Activated CD8-positive, alpha-beta memory T cell treated with anti-CD3 and anti-CD28 coated beads, Interleukin-2, amount 50 U/mL, for 1 hour (primary cell): ENCODE results near the gene MAPK6.

Experiments used
- DNase-seq: peaks from one replicate; pipeline ENCODE4 v3.0.0-alpha.2; 2020; ENCODE audit errors: extremely low read depth

Gene MAPK6

DNA sequence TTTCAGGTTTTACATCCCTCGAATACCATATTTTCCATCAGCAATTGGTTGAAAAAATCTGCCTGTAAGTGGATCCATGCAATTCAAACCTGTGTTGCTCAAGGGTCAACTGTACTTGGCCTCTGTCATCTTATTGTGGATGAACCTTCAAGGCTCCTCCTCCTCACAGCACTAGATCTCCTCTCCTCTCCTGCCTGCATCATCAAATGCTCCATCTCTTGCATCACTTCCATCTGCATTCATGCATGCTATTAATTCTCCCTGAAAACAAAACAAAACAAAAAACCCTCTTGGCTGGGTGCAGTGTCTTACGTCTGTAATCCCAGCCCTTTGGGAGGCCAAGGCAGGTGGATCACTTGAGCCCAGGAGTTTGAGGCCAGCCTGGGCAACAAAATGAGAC, 83.4 kb downstream of the MAPK6 start:
- no peak for DNase-seq

DNA sequence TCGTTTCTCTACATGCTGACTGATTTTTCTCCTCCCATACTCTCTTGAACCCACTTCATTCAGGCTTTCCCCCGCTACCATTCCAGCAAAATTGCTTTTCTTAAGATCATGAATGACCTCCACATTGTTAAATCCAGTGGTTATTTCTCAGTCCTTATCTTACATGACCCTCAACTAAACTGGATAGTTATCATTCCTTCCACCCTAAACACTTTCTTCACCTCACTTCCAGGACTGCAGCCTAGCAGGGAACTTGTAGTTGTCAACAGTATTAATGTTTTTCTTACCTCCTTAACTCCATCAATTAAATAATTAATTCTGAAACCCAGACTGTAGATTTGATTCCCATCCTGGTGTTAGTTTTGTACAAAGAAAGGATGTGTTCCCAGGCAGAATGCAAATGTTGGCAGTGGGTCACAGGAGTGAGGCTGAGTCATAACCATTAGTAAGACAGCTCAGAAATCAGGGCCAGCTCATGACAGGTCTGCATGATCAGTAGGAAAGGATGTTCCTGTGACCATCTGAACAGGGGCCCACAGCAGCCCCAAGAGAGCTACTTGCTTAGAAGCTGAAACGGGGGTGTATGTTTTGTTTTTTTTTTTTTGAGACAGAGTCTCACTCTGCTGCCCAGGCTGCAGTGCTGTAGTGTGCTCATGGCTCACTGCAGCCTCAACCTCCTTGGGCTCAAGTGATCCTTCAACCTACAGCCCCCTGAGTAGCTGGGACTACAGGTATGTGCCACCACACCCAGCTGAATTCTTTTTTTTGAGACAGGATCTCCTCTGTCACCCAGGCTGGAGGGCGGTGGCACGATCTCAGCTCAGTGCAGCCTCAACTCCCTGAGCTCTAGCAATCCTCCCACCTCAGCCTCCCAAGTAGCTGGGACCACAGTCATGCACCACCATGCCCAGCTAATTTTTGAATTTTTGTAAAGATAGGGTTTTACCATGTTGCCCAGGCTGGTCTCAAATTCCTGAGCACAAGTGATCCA, 84.5 kb downstream of the MAPK6 start:
- DNase-seq = no peak

DNA sequence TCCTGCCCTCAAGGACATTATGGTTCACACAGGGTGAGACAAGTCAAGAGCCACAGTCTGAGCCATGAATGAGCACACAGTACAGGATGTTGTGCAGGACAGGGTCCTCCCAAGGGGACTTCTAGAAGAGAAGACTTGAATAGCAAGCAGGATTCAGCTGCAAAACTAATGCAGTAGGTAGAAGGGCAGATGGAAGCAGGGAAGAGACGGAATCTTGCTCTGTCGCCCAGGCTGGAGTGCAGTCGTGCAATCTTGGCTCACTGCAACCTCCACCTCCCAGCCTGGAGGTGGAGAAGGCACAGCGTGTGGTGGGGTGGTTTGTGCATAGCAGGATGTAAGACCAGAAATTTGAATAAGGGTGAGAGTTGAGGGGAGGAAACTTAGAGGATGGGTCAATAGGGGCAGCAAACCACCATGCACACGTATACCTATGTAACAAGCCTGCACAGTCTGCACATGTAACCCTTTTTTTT, 85.5 kb downstream of the MAPK6 start:
- DNase-seq = no peak

DNA sequence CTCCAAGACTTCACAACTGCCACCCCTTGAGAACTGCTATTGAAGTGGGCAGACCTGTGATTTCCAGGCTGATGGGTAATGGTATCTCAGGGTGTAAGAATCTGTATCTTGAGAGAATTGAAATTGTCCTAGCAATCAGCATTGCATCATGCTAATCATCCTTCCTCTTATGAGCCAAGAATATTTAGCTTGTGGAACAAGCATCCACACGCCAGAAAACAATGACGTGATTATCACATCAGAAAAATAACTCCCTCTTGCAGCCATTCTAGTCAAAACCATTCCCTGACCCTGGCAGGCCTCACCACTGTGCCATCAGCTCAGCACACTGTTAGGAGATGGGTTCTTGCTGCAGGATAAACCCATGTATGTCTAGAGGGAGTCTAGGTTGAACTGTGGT, 86.8 kb downstream of the MAPK6 start:
- DNase-seq = no peak

DNA sequence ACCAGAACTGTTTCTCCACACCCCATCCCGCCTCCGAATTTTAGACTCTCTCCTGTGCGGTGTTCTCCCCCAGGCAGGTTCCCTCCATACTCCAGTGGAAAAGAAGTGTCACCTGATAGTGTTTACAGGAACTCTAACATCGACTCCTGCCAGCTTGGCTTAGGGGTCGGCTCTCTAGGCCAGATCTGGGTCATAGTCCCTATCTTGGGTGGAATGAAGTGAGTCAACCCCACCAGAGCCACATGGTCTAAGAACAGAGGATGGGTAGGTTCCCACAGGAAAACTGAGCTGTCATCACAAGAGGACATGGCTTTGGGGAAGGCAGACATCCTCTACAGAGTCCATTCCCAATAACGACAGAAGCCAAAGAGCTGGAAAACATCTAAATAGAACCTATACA, 87.6 kb downstream of the MAPK6 start:
- no peak for DNase-seq

DNA sequence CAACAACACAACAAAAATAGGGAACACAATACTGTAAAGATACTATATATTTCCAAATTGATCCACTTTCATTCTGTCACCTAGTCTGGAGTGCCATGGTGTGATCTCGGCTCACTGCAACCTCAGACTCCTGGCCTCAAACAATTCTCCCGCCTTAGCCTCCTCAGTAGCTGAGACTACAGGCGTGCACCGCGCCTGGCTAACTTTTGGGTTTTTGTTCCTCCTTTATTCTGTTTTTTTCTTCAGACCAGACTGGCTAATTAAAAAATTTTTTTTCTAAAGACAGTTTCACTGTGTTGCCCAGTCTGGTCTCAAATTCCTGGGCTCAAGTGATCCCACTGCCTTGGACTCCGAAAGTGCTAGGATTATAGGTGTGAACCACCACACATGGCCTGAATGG, 88.2 kb downstream of the MAPK6 start:
- DNase-seq = no peak

DNA sequence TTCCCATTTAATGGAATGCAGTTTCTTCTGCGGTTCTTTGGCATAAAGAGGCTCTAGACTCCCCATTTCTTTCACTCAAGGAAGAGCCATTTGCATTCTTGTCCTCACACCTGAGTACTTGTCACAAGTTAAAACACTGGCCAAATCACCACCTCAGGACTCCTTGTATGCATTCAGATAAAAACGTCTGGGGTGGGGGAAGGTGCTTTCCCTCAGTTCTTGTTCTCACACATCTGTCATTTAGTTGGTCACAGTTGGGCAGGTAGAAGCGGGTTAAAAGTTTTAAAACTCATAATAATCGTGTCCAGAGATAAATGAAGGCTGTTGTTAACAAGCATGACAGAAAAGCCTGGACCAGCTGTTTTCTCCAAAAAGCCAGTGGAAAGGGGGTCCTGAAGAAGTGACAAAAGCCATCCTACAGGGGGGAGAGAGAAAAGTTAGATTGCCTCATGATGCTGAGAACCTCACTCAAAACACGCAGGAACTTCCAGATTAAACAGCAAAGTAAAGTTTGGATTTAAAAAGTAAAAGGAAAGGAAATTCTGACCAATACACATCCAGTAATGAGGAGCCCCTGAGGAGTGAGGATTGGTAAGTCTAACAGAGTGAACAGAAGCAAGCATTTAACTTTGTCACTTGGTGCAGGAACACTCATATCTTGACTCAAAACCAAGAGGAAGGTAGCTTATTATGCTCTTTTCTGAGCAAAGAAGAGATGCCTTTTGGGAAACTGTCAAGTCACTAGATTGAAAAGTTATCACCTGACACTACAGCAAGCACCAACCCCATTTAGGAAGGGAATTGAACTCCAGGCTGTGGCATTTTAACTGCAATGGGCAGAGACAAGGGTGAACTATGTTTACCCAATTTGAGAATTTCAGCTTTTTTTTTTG, 90.8 kb downstream of the MAPK6 start:
- no peak for DNase-seq

DNA sequence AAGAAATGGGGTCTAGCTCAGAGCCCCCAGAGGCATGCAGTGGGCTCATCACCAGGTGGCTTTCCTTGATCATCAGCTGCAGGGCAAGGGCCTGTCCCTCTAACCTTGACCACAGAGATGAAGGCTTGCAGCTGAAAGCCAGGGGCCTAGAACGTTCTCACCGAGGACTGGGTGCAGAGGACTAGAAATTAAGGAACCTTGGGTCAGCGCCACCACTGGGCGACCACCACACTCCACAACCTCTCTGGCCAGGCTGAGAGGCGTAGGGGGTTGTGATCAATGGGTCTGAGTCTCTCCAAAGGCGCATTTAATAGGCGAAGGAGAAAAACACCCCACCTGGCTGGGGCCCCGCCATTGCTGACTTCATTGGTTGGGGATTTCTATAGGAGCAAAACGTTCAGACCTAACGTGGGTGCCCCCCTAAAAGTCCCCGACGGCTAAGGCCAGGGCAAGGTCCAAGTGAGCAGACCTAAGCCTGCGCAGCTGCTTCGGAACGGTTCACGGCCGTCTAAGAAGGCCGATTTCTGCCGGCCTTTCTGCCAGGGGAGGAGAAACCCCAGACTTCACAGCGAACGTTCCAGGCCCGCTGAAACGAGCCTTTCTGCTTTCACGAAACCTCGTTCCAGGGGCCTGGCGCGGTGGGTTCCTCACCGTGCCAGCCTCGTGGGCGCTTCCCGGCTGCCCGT, 92.6 kb downstream of the MAPK6 start:
- DNase-seq = no peak

DNA sequence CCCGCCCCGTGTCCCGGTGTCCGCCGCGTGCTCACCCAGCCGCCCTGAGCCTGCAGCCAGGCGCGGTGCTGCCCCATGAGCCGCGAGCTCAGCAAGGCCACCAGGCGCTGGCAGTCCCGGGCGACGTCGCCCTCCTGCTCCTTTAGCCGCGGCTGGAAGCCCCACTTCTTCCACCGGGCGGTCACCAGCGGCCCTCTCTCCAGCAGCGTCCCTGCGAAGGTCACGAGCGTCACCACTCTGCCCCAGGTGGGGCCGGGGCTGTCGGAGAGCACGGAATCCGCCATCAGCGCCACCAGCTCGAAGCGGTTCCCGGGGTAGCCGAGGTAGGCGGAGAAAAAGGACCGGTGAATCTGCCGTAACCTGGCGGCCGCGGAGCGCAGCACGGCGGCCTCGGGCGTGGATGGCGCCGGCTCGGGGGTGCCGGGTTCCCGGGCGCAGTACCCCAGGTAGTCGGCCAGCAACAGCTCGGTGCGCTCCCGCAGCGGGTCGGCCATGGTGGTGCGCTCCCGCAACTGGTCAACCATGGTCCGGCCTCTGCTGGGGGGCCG, 93.3 kb downstream of the MAPK6 start:
- no peak for DNase-seq

DNA sequence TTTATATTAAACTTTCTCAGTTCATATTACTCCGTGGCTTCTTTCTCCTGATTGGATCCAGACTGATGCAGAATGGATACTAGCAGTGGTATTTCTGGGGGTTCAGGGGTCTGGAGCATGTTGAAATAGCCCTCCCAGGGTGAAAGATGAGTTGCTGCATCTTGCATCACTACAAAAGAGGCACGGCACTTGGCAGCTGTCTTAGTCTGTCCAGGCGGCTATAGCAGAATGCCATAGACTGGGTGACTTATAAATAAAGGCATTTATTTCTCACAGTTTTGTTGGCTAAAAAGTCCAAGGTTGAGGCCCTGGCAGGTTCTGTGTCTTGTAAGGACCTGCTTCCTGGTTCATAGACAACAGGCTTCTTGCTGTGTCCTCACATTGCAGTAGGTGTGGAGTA, 94.2 kb downstream of the MAPK6 start:
- no peak for DNase-seq

DNA sequence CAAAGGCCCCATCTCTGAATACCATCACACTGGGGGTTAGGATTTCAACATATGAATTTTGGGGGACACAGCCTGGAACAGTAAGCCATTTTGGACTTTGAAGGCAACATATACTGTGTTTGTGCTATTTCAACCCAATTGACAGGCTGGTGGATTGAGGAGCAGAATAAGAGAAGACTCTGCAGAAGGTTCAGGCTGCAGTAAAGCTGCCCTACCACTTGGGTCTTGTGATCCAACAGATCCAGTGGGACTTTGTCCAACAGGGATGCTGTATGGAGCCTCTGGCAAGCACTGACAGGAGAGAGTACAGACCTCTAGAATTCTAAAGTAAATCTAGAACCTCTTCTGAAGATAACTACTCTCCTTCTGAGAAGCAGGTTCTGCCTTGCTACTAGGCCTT, 94.7 kb downstream of the MAPK6 start:
- DNase-seq = no peak

DNA sequence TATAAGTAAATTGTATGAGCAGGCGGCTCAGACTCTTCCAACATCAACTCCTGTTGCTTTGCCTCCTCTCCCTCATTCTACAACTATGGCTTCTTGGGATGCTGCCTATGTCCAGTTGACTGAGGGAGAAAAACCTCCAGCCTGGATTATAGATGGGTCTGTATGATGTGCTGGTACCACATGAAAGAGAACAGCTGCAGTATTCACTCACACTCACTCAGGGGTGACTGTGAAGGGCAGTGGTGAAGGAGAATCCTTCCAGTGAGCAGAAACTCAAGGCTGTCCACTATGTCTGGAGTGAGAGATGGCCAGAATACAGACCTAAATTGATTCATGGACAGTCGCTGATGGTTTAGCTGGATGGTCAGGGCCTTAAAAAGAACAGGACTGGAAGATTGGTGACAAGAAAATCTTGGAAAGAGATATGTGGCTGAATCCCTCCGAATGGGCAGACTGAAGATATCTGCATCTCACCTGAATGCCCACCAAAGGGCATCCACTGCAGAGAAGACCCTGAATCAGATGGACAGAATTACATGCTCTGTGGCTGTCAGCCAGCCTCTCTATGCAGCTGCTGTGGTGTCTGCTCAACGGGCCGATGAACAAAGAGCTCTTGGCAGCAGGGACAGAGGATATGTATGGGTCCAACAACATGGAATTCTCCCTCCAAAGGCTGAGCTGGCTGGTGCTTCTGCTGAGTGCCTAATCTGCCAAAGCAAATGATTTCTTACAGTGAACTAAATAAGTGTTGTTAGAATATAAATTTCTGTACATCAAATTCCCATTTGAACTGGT, 95.4 kb downstream of the MAPK6 start:
- DNase-seq = no peak

DNA sequence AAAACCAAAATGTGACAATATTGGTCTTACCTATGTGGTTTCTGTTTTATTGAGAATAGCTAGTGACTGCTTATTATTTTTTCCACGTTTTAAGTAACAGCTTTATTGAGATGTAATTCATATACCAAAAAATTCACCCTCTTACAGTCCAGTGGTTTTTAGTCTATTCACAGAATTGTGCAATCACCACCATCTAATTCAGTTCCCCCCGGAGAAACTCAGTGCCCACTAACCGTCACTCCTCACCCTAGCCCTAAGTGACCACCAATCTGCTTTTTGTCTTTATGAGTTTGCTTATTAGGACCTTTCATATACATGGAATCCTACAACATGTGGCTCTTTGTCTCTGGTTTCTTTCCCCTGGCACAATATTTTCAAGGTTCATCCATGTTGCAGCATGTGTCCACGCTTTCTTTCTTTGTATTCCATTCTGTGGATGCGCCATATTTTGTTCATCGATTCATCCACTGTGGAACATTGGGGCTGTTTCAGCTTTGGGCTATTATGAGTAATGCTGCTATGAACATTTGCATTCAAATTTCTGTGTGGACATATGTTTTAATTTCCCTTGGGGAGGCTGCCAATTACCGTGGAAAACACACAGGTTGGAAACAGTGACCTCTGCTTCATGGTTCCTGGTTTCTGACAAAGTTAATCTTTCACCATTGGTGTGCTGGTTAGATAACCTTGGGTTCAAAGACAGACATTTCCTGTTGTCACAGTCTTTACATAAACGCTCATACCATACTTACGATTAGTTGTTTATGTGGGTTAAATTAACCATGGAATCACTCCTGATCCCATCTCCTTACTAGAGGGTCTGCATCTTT, 96.8 kb downstream of the MAPK6 start:
- DNase-seq = no peak
